SK-MEL-5 (cell line): ENCODE measurements around the gene BAK1. TPM values are rescaled to one million over a fixed set of nuclear protein-coding genes. Genes with fewer than 3 reads are reported as not detected.
A peak's percentile ranks its signal among the peaks of the same experiment; 100 is the strongest.

ENCODE experiments used
- DNase-seq: peaks from one replicate; pipeline ENCODE4 v3.0.0-alpha.2; 2016; ENCODE audit warnings: low read depth, low spot score
- in situ Hi-C: cut with HindIII; loops from 2 replicates; pipeline ENCODE4 v1.10.0; 2016; ENCODE audit warnings: low sequenced_read_pairs, high pct_unique_total_duplicates, low pct_unique_long_range_greater_than_20kb
- total RNA-seq: library from RNA; depleted of rRNA; stranded (reverse); fragments of >200 nt; shearing (Covaris generic); gene quantifications from 2 replicates; pipeline ENCODE4 v1.2.3, GENCODE V29; 2014

Gene BAK1
- total RNA-seq, 1 experiment from 2014 or later = 11.2 TPM

DNA sequence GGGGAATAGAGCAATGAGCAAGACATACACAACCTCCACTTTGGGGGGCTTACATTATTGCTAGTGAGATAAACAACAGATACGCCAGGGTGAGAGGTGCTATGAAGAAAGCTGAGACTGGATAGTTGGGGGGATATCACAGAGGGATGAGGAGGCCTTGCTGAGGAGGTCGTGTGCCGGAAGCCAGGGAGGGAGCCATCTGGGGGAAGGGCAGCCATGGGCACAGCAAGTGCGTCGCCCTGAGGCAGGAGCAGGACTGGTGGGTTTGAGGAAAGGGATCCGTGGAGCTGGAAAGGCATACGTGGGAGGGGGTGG is 12.2 kb upstream of the BAK1 start:
- no peak for DNase-seq
- in situ Hi-C loops = no loop called here

DNA sequence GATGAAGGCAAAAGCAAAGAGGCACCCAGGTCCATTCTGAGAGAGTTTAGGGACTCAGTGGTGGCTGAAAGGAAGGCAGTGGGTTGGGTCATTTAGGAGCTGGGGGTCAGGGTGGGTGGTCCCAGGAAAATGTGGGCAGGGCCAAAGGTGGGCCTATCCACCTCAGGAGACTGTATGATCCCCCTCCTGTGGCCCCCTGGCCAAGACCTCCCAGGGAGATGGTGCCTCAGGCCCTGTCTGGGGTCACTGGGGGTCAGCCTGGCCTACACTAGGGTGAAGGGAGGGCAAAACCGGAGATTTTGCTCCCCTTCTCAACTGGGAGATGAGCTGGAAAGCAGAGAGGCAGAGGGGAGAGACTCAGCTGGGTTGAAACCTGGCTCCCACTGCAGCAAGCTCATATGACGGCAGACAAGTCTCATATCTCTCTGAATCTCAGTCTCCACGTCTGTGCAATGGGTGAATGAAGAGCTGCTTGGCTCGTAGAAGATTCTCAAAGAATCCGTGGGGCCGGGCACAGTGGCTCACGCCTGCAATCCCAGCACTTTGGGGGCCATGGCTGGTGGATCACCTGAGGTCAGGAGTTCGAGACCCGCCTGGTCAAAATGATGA is 11.5 kb upstream of the BAK1 start:
- no peak for DNase-seq
- in situ Hi-C loops = no loop called here

DNA sequence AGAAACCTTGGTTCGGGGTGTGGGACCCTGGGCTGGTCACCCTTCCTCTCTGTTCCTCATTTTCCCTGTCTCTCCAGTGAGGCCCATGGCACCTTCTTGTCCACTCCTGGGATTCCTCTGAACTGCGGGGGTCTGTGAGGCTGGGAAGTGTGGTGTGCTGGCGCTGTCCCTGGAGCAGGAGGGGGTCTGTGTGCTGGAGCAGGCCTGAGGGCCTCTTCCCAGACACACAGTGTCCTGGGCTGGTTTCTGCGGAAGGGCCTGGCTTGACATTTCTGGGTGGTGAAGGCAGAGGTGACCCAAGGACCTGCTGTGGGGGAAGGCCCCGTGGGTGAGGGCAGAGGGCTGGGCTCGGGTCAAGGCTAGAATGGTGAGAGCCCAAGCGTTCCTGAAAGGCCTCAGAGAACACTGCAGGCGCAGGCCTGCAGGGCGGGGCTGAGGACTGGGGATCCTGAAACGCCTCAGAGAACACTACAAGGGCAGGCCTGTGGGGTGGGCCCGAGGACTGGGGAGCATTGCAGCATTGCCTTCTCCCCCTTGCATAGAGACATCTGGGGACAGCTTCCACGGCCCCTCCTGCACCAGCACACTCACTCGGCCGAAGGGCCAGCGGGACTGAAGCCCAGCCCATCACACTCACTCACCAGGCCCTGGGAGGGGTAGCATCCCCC is 10.6 kb upstream of the BAK1 start:
- in situ Hi-C loops = no loop called here
- DNase-seq = no peak

DNA sequence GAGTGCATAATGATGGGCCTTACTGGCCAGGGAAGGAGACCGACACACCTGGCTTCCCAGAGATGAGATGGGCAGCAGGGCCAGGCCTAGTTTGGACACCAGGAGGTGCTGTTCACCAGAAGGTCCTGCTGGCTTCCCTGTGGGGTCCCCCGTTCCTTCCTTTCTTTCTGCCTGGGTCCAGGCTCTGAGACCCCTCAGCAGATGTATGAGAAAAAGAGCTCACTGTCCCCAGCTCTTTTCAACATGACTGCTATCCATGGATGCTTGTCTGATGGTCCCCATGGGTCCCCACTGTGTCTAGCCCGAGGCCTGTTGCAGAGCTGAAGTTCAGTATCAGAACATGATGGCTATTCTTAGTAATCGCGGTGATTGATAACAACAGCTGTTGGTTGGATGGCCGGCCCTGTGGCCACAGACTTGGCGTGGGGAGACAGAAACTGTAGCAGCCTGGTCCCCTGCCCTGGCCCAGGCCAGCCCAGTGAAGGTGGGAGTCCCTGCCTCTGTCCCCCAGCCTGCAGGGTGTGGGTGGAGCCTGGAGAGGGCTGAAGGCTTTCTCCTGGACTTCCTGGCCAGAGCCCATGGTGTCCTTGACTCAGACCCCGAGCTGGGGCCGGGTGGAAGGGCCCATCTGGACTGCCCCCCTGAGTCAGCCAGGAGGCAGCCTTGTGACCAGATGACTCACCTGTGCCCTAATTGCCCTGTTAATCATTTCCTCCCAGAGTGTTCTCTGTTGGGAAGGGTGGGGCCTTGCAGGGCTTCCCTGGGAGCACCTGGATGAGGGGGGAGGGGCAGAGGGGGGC is 9.9 kb upstream of the BAK1 start:
- in situ Hi-C loops = no loop called here
- peak; percentile 60 for DNase-seq

DNA sequence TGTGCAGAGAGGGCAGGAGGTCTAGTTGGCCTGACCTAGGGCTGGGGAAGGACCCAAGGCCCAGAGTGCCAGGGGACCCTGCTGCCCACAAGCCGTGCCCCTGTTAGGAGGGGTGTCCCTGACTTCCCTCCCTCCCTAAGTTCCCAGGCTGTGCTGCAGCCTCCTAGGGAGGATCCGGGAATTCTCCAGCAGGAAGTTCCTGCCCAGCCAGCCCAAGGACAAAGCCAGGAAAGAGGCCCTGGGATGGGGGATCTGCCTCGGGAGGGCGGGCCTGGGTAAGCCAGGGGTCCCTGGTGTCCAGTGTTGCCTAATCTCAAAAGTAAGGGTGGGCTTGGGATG is 9.3 kb upstream of the BAK1 start:
- no peak for DNase-seq
- in situ Hi-C loops = no loop called here

DNA sequence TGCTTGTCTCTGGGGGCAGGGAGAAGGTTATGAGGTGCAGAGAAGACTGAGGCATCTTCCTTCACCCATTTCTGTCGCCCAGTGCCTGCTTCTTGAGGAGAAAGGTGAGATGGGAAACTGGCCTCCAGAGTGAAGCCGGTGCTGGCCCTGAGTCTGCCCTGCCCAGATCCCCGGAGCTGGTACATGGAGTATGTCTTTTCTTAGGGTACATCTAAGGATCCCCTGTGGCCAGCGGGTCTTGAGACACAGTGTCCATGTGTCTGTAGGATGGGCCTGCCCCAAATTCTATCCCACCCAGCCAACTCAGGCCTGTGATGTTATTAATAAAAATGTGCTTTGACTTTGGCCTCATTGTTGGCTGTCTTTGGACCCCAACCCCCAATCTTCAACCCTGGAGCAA is 8.8 kb upstream of the BAK1 start:
- no peak for DNase-seq
- in situ Hi-C loops = no loop called here

DNA sequence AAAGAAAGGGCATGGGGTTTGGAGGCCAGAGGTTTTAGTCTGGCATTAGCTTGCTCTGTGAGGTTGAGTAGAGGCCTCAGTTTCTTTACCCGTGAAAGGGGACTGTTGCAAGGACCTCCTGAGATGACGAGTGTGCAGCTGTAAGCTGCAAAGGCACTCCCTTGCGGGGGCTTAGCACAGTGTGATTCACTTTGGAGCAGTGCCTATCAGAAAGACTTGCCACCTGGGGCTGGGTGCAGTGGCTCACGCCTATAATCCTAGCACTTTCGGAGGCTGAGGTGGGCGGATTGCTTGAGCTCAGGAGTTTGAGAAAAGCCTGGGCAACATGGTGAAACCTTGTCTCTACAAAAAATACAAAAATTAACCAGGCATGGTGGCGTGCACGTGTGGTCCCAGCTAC is 7.5 kb upstream of the BAK1 start:
- DNase-seq = no peak
- in situ Hi-C loops = no loop called here

DNA sequence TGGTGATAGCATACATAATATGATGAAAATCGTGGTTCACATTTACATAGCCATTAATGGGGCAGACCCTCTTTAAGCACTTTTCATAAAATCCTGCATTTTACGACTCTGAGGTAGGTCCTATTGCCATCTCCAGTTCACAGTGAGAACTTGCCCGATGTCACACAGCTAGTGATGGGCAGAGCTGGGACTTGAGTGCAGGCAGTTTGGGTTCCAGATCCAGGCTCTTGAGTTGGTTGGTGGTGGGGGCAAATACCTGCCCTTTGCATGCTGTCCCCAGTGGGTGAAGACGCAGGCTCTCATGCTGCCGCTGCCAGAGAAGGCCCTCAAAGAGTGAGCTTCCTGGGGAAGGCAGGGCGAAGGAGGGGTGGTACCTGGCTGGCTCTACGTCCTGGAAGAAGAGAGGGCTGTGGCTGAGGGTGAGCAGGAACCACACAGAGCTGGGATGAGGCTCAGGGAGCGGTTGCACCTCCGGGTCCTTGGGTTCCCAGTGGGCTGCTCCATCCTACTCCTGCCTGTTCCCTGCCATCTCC is 6.1 kb upstream of the BAK1 start:
- in situ Hi-C loops = no loop called here
- DNase-seq = no peak

DNA sequence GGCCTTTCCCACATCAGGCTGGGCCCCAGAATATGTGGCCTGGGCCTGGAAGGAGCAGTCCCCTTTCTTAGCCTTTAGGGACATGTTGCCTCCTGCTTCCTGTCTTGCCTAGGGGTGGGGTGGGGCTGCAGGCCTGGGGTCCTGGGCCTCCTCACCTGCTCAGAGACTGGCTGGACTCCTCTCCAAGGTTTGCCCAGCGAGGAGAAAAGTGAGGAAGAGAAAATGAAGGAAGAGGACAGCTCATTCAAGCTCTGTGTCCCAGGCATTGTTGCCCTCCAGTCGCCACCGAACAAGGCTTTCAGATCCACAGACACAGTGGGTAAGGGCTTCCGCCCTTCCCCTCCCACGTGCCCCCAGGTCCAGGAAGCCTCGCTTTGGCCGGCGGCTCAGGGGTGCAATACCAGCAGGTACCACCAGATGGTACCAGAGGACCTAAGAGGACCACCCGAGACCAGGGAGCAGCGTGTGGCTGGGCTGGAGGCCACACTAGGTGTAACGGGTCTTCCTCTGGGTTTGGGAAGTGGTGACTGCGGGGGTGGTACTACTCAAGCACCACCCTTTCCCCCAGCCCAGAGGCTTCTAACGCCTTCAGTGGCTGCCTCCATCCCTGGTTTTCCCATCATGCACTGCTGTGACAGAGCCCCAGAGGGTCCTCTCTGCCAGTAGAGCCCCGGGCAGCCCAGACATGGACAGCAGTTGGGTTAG is 5.5 kb upstream of the BAK1 start:
- in situ Hi-C loops = no loop called here
- DNase-seq = peak; percentile 80

DNA sequence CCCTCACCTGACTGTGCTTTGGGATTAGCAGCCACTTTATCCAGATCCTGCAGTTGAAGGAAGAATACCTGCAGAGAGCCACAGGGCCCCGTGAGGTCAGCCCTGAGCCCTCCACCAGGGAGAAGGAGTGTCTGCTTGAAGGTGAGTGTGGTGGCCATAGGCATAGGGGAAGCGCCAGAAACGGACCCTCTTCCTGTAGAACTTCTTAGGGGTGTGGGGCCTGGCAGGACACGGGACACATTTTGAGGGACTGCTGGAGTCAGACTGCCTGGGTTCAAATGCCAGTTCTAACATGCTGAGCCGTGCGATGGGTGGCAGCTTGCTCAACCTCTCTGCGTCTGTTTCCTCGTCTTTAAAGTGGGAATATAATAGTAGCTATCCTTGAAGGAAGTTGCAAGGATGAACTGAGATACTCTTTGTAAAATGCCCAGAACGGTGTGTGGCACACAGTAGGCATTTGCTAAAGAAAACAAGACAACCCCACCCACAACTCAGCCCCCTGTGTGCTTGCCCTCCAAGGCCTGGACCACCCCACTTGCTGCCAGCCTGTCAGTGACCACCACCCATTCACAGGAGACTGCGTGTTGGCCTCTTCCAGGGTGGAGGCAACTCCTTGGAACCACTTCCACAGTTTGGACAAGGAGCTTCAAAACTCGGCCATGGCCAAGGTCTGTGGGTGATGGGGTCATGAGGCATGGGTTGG is 4.8 kb upstream of the BAK1 start:
- no peak for DNase-seq
- in situ Hi-C loops = no loop called here

DNA sequence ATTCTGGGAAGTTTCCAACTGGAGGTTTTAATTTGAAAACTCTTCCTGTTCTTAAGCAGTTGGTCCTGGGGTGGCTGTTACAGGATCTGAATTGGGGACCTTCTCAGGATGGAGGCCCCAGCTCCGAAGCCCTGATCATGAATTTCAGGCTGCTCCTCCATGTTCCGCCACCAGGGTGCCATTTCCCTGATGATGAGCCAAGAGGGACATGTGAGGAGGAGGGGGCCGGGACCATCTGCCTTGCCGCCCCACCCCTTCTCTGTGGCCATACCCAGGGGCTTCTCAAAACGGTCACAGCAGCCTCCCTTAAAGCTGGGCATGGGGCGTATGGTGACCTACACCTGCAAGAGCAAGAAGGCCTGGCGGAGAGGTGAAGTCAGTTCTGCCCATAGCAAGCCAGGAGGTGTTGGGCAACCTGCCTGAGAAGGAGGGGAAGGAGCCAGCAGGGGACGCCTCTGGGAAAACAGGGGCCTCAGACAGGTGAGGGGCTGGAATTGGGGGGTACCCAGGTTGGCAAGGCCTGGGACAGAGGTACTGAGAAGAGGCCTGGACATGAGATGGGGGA is 3.6 kb upstream of the BAK1 start:
- DNase-seq = peak; percentile 64
- in situ Hi-C loops = no loop called here

DNA sequence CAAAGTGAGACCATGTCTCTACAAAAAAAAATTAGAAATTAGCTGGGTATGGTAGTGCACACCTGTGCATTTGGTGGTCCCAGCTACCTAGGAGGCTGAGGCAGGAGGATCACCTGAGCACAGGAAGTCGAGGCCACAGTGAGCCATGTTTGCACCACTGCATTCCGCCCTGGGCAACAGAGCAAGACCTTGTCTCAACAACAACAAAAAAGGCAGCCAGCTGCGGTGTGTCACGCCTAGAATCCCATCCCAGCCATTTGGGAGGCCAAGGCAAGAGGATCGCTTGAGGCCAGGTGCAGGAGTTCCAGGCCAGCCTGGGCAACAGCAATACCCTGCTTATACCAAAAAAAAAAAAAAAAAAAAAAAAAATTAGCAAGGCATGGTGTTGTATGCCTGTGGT is 1.1 kb upstream of the BAK1 start:
- in situ Hi-C loops = no loop called here
- no peak for DNase-seq

DNA sequence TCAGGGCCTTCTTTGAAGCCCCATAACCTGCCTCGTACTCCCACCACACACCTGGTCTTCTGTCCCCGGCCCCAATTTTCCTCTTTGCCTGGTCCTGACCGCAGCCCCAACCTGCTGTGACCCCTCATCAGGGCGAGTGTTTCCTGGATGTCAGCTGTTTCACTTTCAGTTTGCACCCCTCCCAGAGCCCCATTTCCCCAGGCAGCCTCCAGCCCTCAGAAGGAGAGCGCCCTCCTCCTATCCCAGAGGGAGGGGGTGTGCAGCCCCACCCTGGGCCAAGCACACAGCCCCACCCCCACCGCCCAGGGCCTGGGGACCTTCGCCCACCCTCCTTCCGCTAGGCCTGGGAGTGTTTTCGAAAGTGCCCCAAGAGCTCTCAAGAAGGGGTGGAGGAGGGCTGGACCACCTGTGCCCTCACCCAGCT is 1.5 kb downstream of the BAK1 start:
- DNase-seq = no peak
- in situ Hi-C loops = no loop called here

DNA sequence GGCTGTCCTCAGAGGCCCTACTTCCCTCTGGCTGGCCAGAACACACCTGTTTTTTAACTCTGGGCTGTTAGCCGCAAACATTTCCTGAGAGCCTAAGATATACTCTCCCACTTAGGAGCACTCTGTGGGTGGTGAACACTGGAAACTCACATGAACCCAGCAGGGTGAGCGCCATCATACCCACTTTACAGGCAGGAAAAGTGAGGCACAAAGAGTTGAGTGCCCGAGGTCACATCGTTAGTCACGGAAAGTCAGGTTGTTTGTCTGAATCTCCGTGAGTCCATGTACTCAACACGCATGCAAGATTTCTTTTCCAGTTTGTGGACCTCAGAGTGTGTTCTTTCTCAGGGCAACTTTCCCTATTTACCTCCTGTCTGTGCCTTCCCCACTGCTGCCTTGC is 1.9 kb downstream of the BAK1 start:
- no peak for DNase-seq
- in situ Hi-C loops = no loop called here

DNA sequence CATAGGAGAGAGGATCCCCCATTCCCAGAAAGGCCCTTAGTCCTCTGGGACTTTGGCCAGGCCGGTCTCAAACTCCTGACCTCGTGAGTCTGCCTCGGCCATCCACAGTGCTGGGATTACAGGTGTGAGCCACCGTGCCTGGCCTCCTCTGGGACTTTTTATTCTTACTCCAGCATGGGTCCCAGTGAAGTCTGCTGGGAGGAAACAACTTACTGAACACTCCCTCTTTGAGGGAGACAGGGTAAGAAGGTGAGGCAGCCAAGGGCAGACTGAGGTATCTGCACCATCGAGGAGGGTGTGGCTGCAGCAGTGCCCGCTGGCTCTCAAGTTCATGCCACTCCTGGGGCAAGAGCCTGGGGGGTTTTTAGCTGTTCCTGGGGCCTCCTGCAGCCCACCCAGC is 2.4 kb downstream of the BAK1 start:
- in situ Hi-C loops = no loop called here

DNA sequence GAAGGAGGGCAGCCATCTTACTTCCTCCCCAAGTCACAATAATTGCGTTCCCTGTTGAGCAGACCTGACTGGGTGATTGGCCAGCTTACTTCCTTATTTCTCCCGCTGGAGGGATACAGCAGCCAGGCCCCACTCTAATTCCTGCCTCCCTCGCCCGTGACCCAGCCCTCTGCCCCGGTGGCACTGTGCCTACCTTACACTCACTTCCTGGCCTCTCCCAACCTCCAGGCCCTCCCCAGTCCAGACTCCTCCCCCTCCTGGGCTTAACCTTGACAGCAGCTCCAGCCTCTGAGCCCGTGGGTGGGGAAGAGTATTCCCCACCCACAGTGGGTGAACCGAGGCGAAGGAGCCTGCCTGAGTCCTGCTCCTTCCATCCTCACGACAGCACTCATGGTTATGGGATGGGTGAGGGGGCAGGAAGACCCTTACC is 3.0 kb downstream of the BAK1 start:
- in situ Hi-C loops = no loop called here
- DNase-seq = peak; percentile 27

More for the DNA sequence above, 2.4 kb downstream of the BAK1 start:
- no peak for DNase-seq

DNA sequence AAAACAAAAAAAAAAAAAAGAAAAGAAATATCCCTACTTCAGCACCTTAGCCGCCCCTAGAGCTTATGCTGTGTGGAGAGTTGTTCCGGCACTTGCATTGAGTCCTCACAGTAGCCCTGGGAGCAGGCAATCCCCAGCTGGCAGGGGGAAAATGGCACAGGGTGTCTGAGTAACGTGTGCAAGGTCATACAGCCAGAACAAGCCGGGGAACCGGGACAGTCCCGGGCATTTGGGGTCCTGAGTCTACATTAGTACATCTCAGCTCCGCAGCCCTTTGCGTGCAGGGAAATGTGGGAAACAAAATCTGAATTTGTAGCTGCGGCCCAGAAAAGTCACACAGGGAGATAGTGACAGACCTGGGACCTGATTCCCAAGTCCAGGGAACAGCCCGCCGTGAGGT is 3.4 kb downstream of the BAK1 start:
- in situ Hi-C loops = no loop called here
- DNase-seq = no peak
